Keratinocyte (primary cell): ENCODE results near the gene RNPEPL1. TPM values are rescaled to one million over a fixed set of nuclear protein-coding genes. Genes with fewer than 3 reads are reported as not detected.

Source experiments
- DNase-seq: peaks from one replicate; pipeline ENCODE4 v3.0.0-alpha.2; 2011; ENCODE audit warnings: low read depth, missing footprints, low spot score
- FAIRE-seq: peaks from 2 replicates; lab custom pipeline; 2011; peaks lifted over from hg19 to GRCh38; lab: Jason Lieb, UNC
- H2AFZ ChIP-seq: 2 replicates; pipeline ENCODE4 v1.6.0; 2012; ENCODE audit warnings: low read length, control low read depth, inconsistent platforms; ENCODE audit not compliant: control insufficient read depth
- H3K27ac ChIP-seq: 2 replicates; pipeline ENCODE4 v1.5.1; 2011; ENCODE audit warnings: low read length; ENCODE audit not compliant: control insufficient read depth, insufficient read depth
- H3K27me3 ChIP-seq: 3 replicates; pipeline ENCODE4 v1.6.0; 2011; ENCODE audit warnings: low read length; ENCODE audit not compliant: control insufficient read depth, insufficient read depth; ENCODE audit errors: extremely low read depth
- H3K36me3 ChIP-seq, 2 experiments: 2 replicates in 1 of 2; 3 replicates in 1 of 2; pipeline ENCODE4 v1.5.1; 2011; ENCODE audit warnings: low read length in 2 of 2, mild to moderate bottlenecking in 1 of 2; ENCODE audit not compliant: control insufficient read depth in 2 of 2, insufficient read depth in 2 of 2; ENCODE audit errors: extremely low read depth in 1 of 2
- H3K4me1 ChIP-seq: 3 replicates; pipeline ENCODE4 v1.5.1; 2011; ENCODE audit warnings: low read length; ENCODE audit not compliant: control insufficient read depth, insufficient read depth; ENCODE audit errors: extremely low read depth
- H3K4me2 ChIP-seq: 3 replicates; pipeline ENCODE4 v1.6.0; 2011; ENCODE audit warnings: low read depth, low read length; ENCODE audit not compliant: control insufficient read depth, insufficient read depth; ENCODE audit errors: extremely low read depth
- H3K4me3 ChIP-seq, 3 experiments: fragments of 200-600 bp in 1 of 3; sonication (generic) in 1 of 3; 2 replicates in 2 of 3; 3 replicates in 1 of 3; pipeline ENCODE4 v1.5.1; 2011 to 2016; ENCODE audit warnings: low read length in 3 of 3, mild to moderate bottlenecking in 3 of 3, control low read depth in 2 of 3, inconsistent platforms in 1 of 3, low read depth in 1 of 3, mixed read lengths in 1 of 3, mixed run types in 1 of 3, moderate library complexity in 1 of 3; ENCODE audit not compliant: control insufficient read depth in 2 of 3, insufficient read depth in 2 of 3; ENCODE audit errors: extremely low read depth in 1 of 3
- H3K79me2 ChIP-seq: 2 replicates; pipeline ENCODE4 v1.6.0; 2012; ENCODE audit warnings: low read length; ENCODE audit not compliant: control insufficient read depth, insufficient read depth
- H3K9ac ChIP-seq: 3 replicates; pipeline ENCODE4 v1.6.0; 2011; ENCODE audit warnings: low read length; ENCODE audit not compliant: control insufficient read depth, insufficient read depth; ENCODE audit errors: extremely low read depth
- H3K9me1 ChIP-seq: 3 replicates; pipeline ENCODE4 v1.6.0; 2011; ENCODE audit warnings: low read length; ENCODE audit not compliant: control insufficient read depth, insufficient read depth; ENCODE audit errors: extremely low read depth
- H3K9me3 ChIP-seq: 2 replicates; pipeline ENCODE4 v1.5.1; 2012; ENCODE audit warnings: low read depth, low read length; ENCODE audit not compliant: control insufficient read depth
- H4K20me1 ChIP-seq: 3 replicates; pipeline ENCODE4 v1.6.0; 2011; ENCODE audit warnings: low read length; ENCODE audit not compliant: control insufficient read depth, insufficient read depth; ENCODE audit errors: extremely low read depth
- EZH2 ChIP-seq: IDR thresholded peaks from one replicate; pipeline ENCODE4 v1.6.1; 2012; ENCODE audit warnings: inconsistent platforms, mild to moderate bottlenecking, low read length, moderate library complexity
- dilution Hi-C: fragments of 300-500 bp; cut with MboI; formaldehyde crosslinking; loops from one replicate; pipeline ENCODE4 v1.7.0; 2020; ENCODE audit warnings: low sequenced_read_pairs; ENCODE audit not compliant: extremely low pct_ligation_motif_present
- polyA plus RNA-seq, 5 experiments: library from polyadenylated mRNA; depleted of rRNA in 3 of 5; stranded (reverse) in 3 of 5; stranded (forward) in 1 of 5; unstranded in 1 of 5; fragments of >200 nt; gene quantifications; 1 replicate in 1 of 5; 2 replicates in 3 of 5; 3 replicates in 1 of 5; pipeline versions ENCODE4 v1.2.1 to v1.2.3, GENCODE V29; 2011 to 2012; ENCODE audit warnings: missing spikeins in 2 of 5, low read depth in 1 of 5, low replicate concordance in 1 of 5
- TF ChIP-seq, protein P1 (sequence below), 3 experiments: IDR thresholded peaks in 1 of 3; conservative IDR thresholded peaks in 1 of 3; optimal IDR thresholded peaks in 1 of 3; 2 replicates in 2 of 3; 3 replicates in 1 of 3; pipeline versions ENCODE3 to v1.5.1; 2011; ENCODE audit warnings: low read length in 3 of 3, mild to moderate bottlenecking in 3 of 3, moderate library complexity in 2 of 3, control low read depth in 1 of 3, inconsistent platforms in 1 of 3; ENCODE audit not compliant: insufficient read depth in 2 of 3; ENCODE audit errors: extremely low read depth in 1 of 3

RNPEPL1 gene
- polyA plus RNA-seq, 1 donor (not counting 4 experiments of a cell fraction or from before 2014, with no cell fraction given): 3.7 TPM

- H3K27ac ChIP-seq: no peak overlapping the region
- no peaks in the 10 kb centered on the region for H3K9me1 ChIP-seq
- H3K4me3 ChIP-seq: no peak overlapping the region
- H3K9me3 ChIP-seq: peaks cover 11% of the 10 kb centered on the region
- no peaks in the 10 kb centered on the region for H4K20me1 ChIP-seq
- dilution Hi-C loops: no loop called here
- H3K27me3 ChIP-seq: no peaks in the 10 kb centered on the region
- H3K79me2 ChIP-seq: no peaks in the 10 kb centered on the region
- H3K4me2 ChIP-seq: no peak overlapping the region
- no peak for DNase-seq
- H3K9ac ChIP-seq: no peak overlapping the region
- TF ChIP-seq, protein P1, sequence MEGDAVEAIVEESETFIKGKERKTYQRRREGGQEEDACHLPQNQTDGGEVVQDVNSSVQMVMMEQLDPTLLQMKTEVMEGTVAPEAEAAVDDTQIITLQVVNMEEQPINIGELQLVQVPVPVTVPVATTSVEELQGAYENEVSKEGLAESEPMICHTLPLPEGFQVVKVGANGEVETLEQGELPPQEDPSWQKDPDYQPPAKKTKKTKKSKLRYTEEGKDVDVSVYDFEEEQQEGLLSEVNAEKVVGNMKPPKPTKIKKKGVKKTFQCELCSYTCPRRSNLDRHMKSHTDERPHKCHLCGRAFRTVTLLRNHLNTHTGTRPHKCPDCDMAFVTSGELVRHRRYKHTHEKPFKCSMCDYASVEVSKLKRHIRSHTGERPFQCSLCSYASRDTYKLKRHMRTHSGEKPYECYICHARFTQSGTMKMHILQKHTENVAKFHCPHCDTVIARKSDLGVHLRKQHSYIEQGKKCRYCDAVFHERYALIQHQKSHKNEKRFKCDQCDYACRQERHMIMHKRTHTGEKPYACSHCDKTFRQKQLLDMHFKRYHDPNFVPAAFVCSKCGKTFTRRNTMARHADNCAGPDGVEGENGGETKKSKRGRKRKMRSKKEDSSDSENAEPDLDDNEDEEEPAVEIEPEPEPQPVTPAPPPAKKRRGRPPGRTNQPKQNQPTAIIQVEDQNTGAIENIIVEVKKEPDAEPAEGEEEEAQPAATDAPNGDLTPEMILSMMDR (optimal IDR thresholded peaks at IDR 0.05 in 1 of 3, IDR thresholded peaks at IDR 0.05 in 1 of 3, conservative IDR thresholded peaks at IDR 0.05 in 1 of 3; ENCODE audit: extremely low read depth in 1 of 3, insufficient read depth in 2 of 3, low read length in 3 of 3): no peak
- TF ChIP-seq EZH2: no peak
- H3K4me1 ChIP-seq: no peaks in the 10 kb centered on the region
- H2AFZ ChIP-seq: no peak overlapping the region
- no peak for FAIRE-seq
- H3K36me3 ChIP-seq: peaks cover 2 to 4% of the 10 kb centered on the region in 2 experiments
These were observed 42.5 kb upstream of the RNPEPL1 start for GRCh38 chr2:240525802-240526201.

DNA sequence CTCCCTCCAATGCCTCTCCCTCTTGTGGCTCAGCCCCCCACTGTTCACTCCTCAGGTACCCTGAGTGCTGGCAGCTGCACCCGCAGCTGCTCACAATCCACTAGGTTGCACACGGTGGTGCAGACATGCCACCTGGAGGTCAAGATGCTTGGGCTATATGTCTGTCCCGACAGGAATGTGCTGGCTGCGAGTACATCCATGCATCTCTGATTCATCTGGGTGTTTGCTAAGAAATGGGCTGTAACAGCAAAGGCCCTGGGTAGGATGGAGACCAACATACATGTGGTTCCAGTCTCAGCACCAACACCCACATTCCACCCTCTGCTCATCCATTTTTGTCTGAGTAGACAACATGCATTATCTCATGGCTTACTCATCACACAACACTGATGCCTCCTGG, 41.8 kb upstream of the RNPEPL1 start:
- Histone ChIP-seq H4K20me1 (no peaks in the 10 kb centered on the region), H3K9me3 (peaks cover 11% of the 10 kb centered on the region), H3K79me2 (no peaks in the 10 kb centered on the region), H3K4me2 (no peak overlapping the region), H2AFZ (no peak overlapping the region), H3K4me3 (no peak overlapping the region), H3K4me1 (no peaks in the 10 kb centered on the region), H3K36me3 (peaks cover 2 to 4% of the 10 kb centered on the region in 2 experiments), H3K9ac (no peak overlapping the region), H3K9me1 (no peaks in the 10 kb centered on the region), H3K27ac (no peak overlapping the region), H3K27me3 (no peaks in the 10 kb centered on the region)
- TF ChIP-seq EZH2: no peak
- TF ChIP-seq, protein P1 (optimal IDR thresholded peaks at IDR 0.05 in 1 of 3, IDR thresholded peaks at IDR 0.05 in 1 of 3, conservative IDR thresholded peaks at IDR 0.05 in 1 of 3; ENCODE audit: extremely low read depth in 1 of 3, insufficient read depth in 2 of 3, low read length in 3 of 3): no peak
- no peak for DNase-seq
- no peak for FAIRE-seq
- dilution Hi-C loops: no loop called here
